ENCODE data around the gene TAC3.

DNA sequence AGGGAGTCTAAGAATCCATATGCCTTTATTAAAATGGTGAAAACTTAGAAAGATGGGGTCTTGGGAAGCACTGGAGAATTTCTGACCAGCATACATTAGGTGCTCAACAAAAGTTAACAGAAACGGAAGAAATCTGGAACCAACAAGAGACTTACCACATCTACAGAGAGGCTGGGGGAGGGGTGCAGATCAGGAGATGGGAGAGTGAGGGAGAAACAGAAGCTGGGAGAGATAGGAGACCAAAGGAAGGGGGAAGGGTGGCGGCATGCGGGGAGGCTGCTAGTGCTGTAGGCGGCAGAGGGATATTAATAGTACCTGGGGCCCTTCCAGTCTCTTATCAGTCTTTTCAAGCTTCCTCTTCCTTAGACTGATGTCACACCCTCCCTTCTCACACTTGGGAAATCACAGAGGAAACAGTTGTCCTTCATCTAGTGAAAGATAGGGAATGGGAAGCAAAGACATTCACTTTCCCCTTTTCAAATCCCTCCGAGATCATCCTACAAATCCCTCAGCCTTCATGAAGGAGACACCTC, 28.1 kb downstream of the TAC3 start:
- TF ChIP-seq POLR2A (IDR thresholded peaks at IDR 0.05) = no peak
- no peak for TF ChIP-seq CTCF (IDR thresholded peaks at IDR 0.05)
- no peak for TF ChIP-seq POLR2AphosphoS5 (IDR thresholded peaks at IDR 0.05)

Data from sigmoid colon (tissue), 4 donors.